Measurements from ENCODE around the gene EIF2S2. TPM values are rescaled to one million over a fixed set of nuclear protein-coding genes. Genes with fewer than 3 reads are reported as not detected.
A peak's percentile ranks its signal among the peaks of the same experiment; 100 is the strongest.
"Not testable (repeated sequence)": the region's sequence is repeated elsewhere in the genome, so short reads cannot be mapped to it uniquely, and the experiment has no call there.

EIF2S2 gene
- polyA plus RNA-seq, 2 of the 4 experiments (the other 2 are of a cell fraction), result 149 to 227 TPM

GRCh38 chr20:34111702-34112599 lies at the start of gene EIF2S2 (continued):
- TF ChIP-seq NPAS2 (CRISPR knock-in tag; IDR thresholded peaks at IDR 0.05; ENCODE audit: borderline replicate concordance), result no peak
- TF ChIP-seq, protein P1, sequence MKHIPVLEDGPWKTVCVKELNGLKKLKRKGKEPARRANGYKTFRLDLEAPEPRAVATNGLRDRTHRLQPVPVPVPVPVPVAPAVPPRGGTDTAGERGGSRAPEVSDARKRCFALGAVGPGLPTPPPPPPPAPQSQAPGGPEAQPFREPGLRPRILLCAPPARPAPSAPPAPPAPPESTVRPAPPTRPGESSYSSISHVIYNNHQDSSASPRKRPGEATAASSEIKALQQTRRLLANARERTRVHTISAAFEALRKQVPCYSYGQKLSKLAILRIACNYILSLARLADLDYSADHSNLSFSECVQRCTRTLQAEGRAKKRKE (CRISPR knock-in tag; IDR thresholded peaks at IDR 0.05; ENCODE audit: low read depth), result no peak
- TF ChIP-seq RNF2 (IDR thresholded peaks at IDR 0.05; ENCODE audit: borderline replicate concordance, low read depth), result no peak
- TF ChIP-seq HOXB13 (CRISPR knock-in tag; IDR thresholded peaks at IDR 0.05; ENCODE audit: low read depth), result no peak
- no peak for TF ChIP-seq EHMT2 (IDR thresholded peaks at IDR 0.05; ENCODE audit: low read depth)
- TF ChIP-seq GATA3 (IDR thresholded peaks at IDR 0.05; ENCODE audit: borderline replicate concordance), result no peak
- no peak for TF ChIP-seq ZNF302 (CRISPR knock-in tag; IDR thresholded peaks at IDR 0.05)
- no peak for TF ChIP-seq JUNB (IDR thresholded peaks at IDR 0.05)
- TF ChIP-seq ZSCAN20 (CRISPR knock-in tag; IDR thresholded peaks at IDR 0.05), result no peak
- peak; percentile 68; the same call in 1 of the 2 replicates for TF ChIP-seq HMGXB4 (CRISPR knock-in tag; IDR thresholded peaks at IDR 0.05; ENCODE audit: borderline replicate concordance)
- no peak; the same call in 1 of the 2 replicates for TF ChIP-seq TP53 (CRISPR knock-in tag; IDR thresholded peaks at IDR 0.05)
- TF ChIP-seq RCOR1 (IDR thresholded peaks at IDR 0.05; ENCODE audit: low read depth, low read length), result no peak
- no peak for TF ChIP-seq MAFK (IDR thresholded peaks at IDR 0.05; ENCODE audit: partially characterized antibody)
- no peak for TF ChIP-seq NFE2L2 (conservative IDR thresholded peaks at IDR 0.05; ENCODE audit: low read length)
- TF ChIP-seq ZC3H11A (IDR thresholded peaks at IDR 0.05), result no peak
- TF ChIP-seq MAZ (IDR thresholded peaks at IDR 0.05; ENCODE audit: borderline replicate concordance, low read depth, low read length), result no peak
- no peak for TF ChIP-seq HDAC2 (IDR thresholded peaks at IDR 0.05)
- TF ChIP-seq FOSB (CRISPR knock-in tag; IDR thresholded peaks at IDR 0.05), result no peak
- TF ChIP-seq, protein P2, sequence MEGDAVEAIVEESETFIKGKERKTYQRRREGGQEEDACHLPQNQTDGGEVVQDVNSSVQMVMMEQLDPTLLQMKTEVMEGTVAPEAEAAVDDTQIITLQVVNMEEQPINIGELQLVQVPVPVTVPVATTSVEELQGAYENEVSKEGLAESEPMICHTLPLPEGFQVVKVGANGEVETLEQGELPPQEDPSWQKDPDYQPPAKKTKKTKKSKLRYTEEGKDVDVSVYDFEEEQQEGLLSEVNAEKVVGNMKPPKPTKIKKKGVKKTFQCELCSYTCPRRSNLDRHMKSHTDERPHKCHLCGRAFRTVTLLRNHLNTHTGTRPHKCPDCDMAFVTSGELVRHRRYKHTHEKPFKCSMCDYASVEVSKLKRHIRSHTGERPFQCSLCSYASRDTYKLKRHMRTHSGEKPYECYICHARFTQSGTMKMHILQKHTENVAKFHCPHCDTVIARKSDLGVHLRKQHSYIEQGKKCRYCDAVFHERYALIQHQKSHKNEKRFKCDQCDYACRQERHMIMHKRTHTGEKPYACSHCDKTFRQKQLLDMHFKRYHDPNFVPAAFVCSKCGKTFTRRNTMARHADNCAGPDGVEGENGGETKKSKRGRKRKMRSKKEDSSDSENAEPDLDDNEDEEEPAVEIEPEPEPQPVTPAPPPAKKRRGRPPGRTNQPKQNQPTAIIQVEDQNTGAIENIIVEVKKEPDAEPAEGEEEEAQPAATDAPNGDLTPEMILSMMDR (IDR thresholded peaks at IDR 0.05), result no peak
- peak; percentile 57 for TF ChIP-seq POLR2A (IDR thresholded peaks at IDR 0.05; ENCODE audit: low read length)
- TF ChIP-seq, protein P3, sequence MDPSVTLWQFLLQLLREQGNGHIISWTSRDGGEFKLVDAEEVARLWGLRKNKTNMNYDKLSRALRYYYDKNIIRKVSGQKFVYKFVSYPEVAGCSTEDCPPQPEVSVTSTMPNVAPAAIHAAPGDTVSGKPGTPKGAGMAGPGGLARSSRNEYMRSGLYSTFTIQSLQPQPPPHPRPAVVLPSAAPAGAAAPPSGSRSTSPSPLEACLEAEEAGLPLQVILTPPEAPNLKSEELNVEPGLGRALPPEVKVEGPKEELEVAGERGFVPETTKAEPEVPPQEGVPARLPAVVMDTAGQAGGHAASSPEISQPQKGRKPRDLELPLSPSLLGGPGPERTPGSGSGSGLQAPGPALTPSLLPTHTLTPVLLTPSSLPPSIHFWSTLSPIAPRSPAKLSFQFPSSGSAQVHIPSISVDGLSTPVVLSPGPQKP (IDR thresholded peaks at IDR 0.05; ENCODE audit: low read depth, low read length), result no peak
- TF ChIP-seq JUN (IDR thresholded peaks at IDR 0.05), result peak; percentile 73 to 94
- no peak for TF ChIP-seq ESRRA (IDR thresholded peaks at IDR 0.05; ENCODE audit: borderline replicate concordance, low read length)
- TF ChIP-seq HOXA7 (CRISPR knock-in tag; IDR thresholded peaks at IDR 0.05), result no peak
- TF ChIP-seq CEBPB (IDR thresholded peaks at IDR 0.05), result peak in 1 of 2 experiments; percentile 81; a peak in 2 of 4 replicates
- TF ChIP-seq TFCP2L1 (CRISPR knock-in tag; IDR thresholded peaks at IDR 0.05), result no peak
- no peak for TF ChIP-seq CBX2 (IDR thresholded peaks at IDR 0.05; ENCODE audit: borderline replicate concordance, low read depth)

DNA sequence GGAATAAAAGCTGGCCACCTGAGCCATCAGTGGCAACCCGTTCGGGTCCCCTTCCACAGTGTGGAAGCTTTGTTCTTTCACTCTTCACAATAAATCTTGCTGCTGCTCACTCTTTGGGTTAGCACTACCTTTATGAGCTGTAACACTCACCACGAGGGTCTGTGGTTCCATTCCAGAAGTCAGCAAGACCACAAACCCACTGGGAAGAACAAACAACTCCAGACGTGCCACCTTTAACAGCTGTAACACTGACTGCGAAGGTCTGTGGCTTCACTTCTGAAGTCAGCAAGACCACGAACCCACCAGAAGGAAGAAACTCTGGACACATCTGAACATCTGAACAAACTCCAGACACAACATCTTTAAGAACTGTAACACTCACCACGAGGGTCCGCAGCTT lies 45.7 kb upstream of the EIF2S2 start:
- H3K4me2 ChIP-seq; H3K4me3 ChIP-seq; FAIRE-seq; DNase-seq (ENCODE audit: low read depth in 1 of 2, low spot score in 1 of 2); POLR2A ChIA-PET; H3K27ac ChIP-seq; ATAC-seq; H3K4me1 ChIP-seq; H3K9me3 ChIP-seq: not testable (repeated sequence)
- CTCF ChIA-PET, result interaction anchor here (1.0 to 1.1 kb wide), 2 partner anchors 9 to 33 kb away, joined by 3 to 4 read pairs; no protein-coding TSS in a partner anchor
- 62% methylated on average over 8 of the region's 8 CpGs for WGBS (ENCODE audit: missing lambda C conversion rate)

All from A549 (cell line).